SK-N-MC (cell line): ENCODE data around the gene TNFSF10.

Experiments used
- EZH2 ChIP-seq: fragments of 200-600 bp; sonication (generic); IDR thresholded peaks from one replicate; pipeline ENCODE4 v1.6.1; 2017; ENCODE audit warnings: antibody characterized with exemption
- POLR2AphosphoS5 ChIP-seq: IDR thresholded peaks from 2 replicates; pipeline ENCODE4 v1.6.1; 2012; ENCODE audit warnings: mild to moderate bottlenecking, low read depth, low read length, borderline replicate concordance

DNA sequence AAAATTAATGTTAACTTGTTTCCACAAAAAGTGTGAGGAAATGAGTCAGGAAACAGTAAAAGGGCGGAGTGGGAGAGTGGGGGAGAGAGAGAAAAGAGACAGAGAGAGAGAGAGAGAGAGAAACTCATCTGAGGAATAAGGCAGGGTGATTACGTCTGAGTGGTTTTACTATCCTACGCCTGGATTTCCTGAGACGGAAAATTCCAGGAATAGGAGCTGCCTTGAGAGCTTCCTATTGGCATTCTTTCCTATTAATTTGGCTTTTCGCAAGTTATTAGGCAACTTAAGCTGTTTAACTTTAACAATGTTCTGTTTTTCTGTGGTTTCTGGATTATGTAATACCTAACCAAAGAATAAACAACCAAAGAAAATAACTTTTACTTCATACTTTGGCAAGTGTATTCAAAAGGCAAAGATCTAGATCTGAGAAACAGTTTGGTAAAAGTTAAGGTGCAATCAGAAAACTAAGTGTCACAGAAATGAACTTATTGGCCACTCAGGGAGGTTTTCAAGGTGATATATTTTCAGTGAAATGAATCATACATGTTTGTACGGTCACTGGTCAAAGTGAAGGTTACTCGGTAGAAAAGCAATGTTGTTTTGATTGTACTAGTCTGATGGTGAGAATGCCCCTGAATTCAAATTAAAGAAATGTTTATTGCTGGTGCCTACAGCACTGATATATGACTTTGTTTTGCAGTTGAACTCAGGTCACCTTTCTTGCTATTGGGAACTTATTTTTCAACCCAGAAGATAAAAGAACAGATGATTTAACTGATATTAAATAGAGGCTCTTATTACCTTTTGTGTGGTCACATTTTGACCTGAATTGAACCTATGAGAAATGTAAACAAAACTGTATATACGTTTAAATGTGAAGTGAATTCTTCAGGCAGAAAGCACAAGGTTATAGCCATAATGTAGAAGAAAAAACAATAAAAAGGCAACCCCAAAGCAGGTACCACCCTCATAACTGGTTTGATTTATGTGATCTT lies 39.9 kb upstream of the TNFSF10 start:
- TF ChIP-seq POLR2AphosphoS5 (no peak), EZH2 (no peak)
